H1 (cell line): ENCODE results near the gene OLA1. TPM values are rescaled to one million over a fixed set of nuclear protein-coding genes. Genes with fewer than 3 reads are reported as not detected.

ENCODE experiments used
- CREB1 ChIP-seq: IDR thresholded peaks from 2 replicates; pipeline ENCODE4 v1.6.1; 2012; ENCODE audit warnings: inconsistent platforms
- KDM1A ChIP-seq: fragments of 200-600, 300-600 bp; sonication (generic); IDR thresholded peaks from 2 replicates; pipeline ENCODE4 v1.7.1; 2016; ENCODE audit warnings: mild to moderate bottlenecking, low read length, borderline replicate concordance
- RBBP5 ChIP-seq: IDR thresholded peaks from 2 replicates; pipeline ENCODE4 v1.7.1; 2012; ENCODE audit warnings: low read depth, mild to moderate bottlenecking, inconsistent platforms, low read length, moderate library complexity, borderline replicate concordance
- polyA plus RNA-seq, 7 experiments: library from polyadenylated mRNA; depleted of rRNA in 3 of 7; stranded (reverse) in 5 of 7; unstranded in 2 of 7; fragments of >200 nt in 5 of 7; fragments of 200-250 nt in 2 of 7; gene quantifications; 1 replicate in 5 of 7; 2 replicates in 1 of 7; 4 replicates in 1 of 7; pipeline versions ENCODE4 v1.2.1 to v1.2.3, GENCODE V29; 2011 to 2013; ENCODE audit warnings: missing spikeins in 2 of 7, mixed read lengths in 2 of 7
- total RNA-seq: library from RNA; stranded (reverse); fragmentation: NEBNext Ultra II Directional; extraction: Animal tissue kit (Norgen Biotek cat#: 25700); gene quantifications from 2 replicates; pipeline ENCODE4 v1.2.1, GENCODE V29; 2021

OLA1 gene
- total and polyA plus RNA-seq, 2 of the 8 experiments (the other 6 are each of a cell fraction or from before 2014, with no cell fraction given), result 39.3 to 158 TPM

GRCh38 chr2:174233771-174234275 is 14.5 kb downstream of the OLA1 start (continued):
- TF ChIP-seq RBBP5 (no peak), CREB1 (no peak), KDM1A (no peak)
- TF ChIP-seq, all 59 proteins: peak for 0
